ENCODE results near the gene POLR1A.
A peak's percentile ranks its signal among the peaks of the same experiment; 100 is the strongest.

Gene POLR1A

DNA sequence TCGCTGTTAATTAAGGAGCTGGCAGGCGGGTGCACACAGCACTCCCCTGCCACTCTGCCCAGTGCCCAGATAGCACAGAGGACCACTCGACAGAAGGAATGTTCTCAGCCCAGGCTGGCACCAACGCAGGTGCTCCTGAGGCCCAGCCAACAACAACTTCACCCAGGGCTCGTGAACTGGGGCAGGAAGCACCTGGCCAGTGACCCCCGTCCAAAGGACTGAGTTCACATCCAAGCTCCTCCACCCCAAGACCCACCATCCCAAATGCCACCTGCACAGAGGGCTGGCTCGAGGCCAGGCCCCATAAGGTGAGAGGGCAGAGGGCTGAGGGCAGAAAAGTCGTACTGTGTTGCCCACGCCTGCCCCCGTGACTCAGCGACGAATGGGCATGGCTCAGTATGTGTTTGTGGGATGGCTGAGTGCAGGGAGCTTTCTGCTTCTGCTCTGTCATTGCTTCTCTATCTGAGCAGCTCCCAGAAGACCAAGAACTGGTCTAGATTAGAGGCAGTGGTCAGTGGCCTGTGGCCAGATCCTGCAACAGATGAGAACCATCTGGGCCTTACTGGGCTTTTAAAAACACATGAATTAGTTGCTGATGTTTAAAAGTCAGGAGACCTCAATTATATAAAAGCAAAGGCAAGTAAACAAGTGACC is 68.4 kb downstream of the POLR1A start:
- peak; percentile 39 to 68 for ATAC-seq

DNA sequence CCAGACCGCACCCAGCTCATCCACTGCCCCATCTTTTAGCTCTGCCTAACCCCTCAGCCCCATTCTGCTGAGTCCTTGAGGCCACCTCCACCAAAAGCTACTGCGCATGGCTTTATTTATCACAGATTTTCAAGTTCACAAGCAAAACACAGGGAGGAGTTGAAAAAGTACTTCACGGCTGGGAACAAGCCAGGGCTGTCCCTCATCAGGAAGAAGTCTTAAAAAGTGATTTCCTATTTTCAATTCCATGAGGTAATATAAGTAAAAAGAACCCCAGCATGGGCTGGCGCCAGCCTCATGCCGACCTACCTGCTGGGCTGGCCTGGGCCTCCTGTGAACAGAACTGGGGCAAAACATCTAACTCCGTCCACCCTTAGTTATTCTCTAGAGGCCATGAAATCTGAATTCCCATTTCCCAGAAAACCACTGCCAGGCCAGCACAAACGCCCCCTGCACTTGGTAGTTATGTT is 69.0 kb downstream of the POLR1A start:
- no peak for ATAC-seq

DNA sequence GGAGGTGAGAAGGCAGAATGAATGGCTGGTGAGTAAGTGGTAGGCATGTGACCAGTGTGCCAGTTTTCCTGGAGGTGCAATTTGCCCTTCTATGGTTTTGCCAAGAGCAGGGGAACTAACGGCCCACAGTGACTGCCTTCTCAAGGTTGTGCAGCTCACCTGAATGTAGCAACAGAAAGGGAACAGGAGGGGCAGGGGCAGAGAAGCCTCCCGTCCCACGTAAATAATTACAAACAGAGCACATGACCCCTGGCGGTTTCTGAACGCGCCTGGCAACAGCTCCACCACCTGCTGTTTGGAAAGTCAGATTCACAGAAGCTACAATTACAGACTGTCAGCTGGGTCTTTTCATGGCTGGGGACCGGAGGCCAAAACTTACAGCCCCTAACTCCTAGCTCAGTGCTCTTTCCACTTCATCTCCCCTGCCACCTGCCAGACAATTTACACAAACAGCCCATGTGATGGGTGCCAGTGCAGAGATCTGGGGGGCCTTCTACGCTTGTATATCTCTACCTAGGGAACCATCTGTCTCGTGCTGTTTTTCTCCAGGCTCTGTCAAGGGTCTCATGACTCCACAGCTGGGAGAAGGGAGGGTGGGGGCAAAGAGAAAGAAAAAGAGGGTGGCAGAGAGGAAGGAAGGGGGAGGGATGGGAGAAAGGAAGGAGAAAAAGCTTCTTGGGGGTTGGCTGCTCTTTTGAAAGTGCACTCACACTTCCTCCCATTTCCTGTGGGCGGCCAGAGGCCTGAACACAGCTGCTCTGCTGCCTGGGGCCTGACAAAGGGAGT is 69.6 kb downstream of the POLR1A start:
- peak; percentile 46 to 51 for ATAC-seq

DNA sequence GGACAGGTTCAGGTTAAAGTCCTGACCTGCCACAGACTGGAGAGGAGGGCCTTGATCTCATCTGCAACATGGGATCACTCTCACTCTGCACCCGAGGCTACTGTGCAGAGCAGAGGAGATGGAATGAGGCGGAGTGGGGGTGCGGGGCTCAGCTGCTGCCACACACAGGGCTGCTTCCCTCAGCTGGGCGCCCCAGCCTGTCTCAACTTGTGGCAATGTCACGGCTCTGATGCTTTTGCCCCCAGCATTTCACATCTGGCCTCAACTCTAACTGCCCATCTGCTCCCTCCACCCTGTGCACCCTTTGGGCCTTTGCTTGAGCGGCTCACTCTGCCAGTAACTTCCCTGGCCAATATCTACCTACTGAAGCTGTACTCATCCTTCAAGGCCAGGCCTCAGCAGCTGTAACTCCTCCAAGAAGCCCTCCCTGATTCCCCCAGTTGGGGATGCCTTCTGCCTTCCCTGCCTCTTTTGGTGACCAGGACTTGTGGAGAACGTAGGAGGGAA is 70.3 kb downstream of the POLR1A start:
- ATAC-seq: no peak

DNA sequence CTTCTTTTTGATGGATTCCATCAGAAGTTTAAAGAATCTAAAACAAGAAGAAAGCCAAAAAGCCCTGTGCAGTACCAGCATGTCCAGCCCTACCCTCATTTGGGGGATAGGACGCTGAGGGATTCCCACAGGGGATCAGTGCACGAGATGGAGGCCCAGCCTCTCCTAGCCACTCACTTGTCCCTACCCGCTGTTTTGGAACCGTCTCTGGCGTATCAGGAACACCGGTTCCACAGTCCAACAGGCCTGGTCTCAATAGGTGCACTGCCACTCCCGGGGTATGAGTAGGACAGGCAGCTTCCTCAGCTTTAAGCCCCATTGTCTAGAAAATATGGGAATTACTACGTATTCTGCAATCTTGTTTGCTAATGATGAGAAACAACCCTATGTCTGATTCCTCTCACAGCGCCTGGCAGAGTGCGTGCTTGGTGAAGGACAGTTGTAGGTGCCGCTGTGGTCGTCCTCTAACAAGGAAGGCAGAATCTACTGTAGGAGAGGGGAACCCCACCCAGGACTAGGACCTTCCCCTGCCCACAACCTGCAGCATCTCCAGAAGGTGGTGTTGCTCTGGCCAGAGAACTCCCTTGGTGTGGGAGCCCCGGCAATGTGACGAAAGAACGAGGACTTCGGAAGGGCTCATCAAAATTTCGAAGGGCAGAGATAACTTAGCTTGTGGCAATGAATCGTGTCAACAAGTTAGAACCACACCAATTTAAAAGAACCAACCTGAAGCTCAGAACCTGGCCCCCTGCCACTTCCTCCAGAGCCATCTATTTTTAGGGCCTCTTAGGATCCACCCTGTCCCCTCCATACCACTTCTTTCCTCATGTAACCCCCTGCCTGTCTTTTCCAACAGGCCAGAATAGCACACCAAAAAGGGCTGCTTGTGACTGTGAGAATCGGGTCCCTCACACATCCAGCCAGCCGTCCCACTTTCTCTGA is 71.7 kb downstream of the POLR1A start:
- ATAC-seq: no peak

DNA sequence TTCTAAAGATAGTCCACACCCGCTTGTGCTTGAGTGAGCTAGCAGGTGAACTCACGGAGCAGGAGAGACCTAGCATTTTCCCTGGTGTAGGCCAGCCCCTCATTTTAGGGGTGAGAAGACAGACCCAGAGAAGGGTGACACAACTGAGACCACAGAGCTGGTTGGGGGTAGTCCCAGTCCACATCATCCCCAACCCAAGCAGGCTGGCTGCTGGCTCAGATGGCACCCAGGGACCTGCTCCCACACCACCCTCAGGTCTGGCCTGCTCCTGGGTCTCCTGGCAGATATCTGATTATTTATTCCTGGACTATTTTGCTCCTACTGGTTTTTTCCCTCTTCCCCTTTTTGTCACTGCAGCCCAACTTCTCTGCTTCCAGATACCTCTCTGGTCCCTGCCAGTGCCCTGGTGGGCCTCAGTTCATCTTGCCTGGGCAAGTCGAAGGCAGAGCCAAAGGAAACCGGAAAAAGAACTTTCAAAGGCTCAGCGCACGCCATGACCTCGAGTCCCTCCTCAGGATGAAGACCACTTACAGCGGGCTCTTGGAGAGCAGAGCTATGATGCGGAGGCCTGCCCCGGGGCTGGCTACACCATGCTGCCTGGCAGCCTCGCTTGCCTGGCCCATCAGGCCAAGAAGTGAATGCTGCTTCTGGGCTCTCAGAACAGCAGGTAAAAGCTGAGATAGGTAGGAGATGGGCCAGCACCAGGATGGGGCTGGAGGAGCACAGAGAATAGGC is 72.7 kb downstream of the POLR1A start:
- ATAC-seq: no peak

DNA sequence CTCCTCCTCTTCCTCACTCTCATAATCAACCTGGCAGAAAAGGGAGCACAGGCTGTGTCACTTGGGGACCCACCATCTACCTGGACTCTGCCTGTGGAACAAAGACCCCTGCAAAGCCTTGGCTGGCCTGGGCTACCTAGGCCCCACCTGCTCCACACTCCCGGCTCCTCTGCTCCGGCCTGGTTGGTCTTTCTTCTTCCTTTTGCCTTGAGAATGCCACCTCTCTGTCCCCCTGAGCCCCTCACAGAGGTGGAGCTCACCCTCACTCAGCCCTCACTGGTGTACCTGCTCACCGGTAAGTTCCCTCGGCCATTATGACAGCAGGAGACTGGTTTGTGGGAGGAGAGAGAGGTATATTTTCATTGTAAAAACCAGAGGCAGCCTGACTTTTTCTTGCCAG is 74.1 kb downstream of the POLR1A start:
- ATAC-seq: no peak

DNA sequence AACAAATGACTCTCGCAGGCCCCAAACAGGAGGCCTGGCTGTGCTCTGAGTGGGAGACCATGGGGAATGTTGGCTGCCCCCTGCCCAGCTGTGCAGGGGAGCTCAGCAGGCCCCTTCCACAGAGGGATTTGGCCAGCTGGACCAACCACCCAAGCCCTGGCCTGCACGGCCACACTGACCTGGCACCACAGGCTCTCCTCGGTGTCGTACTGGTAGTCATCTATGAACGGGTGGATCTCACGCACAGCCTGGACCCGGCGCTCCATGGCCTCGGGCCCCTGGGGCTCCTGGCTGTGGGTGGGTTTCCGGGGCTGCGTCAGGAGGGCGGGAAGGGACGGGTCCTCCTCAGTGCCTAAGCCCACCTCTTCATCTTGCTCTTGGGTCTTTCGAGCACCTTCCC is 74.5 kb downstream of the POLR1A start:
- ATAC-seq: no peak

DNA sequence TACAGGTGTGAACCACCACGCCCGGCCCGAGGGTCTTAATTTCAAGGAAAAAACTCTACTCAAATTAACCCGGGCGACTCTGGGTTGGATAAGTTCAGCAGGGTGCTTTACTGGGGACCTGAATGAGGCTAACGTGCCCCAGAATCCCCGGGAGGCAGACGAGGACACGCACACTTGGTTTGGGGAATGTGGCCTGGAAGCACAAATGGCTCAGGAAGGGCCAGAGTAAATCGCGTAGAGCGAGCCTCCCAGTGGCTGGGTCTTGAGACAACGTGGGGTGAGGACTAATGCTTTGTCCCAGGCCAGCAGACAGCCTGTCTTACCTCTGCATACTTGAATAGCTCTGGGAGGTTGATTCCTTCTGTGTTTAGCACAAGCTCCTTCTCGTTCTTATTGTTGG is 75.8 kb downstream of the POLR1A start:
- ATAC-seq: no peak

DNA sequence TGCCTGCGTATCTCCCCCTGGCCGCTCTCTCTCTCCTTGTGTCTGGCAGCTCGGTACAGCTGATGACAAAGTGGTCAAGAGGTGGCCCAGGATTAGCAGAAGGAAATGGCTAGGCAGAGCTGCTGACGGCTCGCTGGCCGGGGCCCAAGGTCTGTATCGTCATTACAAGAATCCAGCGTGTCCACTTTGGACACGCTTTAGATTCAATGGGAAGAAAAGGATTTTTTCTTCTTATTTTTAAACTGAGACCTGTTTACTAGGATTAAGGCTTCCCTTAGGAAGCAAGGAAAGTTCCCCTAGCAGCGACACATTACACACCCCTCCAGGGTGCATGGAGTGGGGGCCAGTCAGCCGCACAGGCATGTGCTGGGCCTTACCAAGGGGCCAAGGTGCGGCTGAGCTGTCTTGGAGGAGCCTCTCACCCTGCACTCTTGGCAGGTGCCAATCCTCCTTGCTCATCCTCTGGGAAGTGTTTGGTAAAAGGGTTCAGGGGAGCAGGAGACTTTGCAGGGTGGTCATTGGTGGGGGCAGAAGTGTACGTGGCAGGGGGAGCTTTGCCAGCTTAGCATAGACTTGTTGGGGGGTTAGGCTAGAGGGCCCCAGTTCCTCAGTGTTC is 76.8 kb downstream of the POLR1A start:
- ATAC-seq: no peak

DNA sequence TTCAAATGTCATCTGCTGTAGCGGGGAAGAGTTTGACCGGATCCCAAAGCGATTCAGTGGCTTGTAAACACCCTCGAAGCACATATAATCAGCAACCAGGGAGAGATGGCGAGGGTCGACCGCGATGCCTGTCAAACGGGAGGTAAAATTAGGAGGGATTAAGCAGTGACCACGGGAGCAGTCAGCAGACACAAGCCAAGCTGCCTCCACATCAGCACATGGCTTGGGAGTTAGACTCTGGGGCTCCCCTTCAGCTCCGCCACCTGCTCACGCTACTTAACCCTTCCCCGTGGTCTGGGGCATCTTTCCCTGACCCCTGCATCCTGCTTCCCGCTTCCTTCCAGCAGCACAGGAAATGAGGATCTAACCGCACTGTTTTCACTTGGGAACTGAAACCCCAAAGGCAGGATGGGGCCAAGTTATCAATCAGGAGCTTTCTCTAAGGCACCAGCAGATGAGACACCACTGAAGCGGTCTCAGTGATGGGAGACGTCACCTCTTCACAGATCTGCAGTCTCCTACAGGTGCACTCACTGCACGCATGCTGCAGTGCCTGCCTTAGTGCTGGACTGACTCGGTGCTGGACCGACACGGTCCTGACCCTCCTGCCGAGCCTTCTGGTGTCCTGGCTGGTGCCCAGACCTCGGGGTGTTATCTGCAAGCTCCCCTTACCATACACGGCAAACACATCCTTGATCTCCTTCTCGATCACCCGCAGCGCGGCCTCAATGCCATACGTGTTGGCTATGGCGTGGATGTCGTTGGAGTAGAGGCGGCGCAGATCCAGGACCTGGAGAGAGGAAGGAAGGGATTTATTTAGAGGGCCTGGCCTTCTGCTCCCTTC is 77.5 kb downstream of the POLR1A start:
- ATAC-seq: no peak

DNA sequence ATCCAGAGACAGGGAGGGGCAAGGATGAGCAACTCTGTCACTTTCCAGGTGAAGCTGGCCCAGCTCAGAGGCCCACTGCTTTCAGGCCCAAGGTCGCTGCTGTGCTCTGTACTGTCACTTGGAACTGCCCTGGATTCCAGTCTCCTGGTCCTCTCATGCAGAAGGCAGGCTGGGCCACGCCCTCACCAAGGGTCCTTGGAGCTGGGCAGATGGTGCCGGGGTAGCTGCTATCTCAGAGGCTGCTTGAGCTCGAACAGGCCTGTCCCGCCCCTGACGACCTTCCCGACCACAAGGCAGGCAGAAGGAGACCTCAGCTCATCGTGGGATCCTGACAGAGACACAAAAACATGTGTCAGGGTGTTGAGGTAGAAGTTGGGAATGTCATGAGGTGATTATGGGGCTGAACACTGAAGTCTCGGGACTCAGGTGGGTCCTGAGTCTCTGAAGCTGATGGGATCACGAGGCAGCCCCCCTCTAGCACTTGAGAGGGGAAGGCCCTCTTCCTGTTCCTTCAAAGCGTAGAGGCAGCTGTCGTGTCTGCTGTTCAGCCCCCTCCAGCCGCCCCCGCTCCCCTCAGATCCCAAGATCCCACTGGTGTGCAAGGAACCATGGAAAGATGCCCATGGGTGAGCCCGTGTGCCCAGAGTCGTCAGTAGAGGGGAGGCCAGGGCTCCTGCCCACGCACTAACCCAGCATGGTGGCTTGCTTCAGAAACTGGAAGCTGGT is 78.3 kb downstream of the POLR1A start:
- no peak for ATAC-seq

DNA sequence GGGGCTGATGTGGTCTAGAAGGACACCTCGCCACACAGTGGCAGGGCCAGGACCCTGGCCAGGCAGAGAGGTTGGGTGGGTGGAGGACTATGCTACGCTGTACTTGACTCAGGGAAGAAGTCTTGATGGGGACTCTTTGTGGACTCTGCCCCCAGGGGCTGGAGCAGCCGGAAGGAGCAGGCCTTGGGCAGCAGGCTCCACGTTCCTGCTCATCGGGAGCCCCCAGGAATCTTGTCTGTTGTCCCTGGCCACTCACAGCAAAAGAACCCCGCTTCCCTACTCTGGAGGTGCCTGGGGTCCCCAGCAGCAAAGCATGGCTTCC is 79.0 kb downstream of the POLR1A start:
- ATAC-seq: peak in 1 of 2 donors; percentile 11

DNA sequence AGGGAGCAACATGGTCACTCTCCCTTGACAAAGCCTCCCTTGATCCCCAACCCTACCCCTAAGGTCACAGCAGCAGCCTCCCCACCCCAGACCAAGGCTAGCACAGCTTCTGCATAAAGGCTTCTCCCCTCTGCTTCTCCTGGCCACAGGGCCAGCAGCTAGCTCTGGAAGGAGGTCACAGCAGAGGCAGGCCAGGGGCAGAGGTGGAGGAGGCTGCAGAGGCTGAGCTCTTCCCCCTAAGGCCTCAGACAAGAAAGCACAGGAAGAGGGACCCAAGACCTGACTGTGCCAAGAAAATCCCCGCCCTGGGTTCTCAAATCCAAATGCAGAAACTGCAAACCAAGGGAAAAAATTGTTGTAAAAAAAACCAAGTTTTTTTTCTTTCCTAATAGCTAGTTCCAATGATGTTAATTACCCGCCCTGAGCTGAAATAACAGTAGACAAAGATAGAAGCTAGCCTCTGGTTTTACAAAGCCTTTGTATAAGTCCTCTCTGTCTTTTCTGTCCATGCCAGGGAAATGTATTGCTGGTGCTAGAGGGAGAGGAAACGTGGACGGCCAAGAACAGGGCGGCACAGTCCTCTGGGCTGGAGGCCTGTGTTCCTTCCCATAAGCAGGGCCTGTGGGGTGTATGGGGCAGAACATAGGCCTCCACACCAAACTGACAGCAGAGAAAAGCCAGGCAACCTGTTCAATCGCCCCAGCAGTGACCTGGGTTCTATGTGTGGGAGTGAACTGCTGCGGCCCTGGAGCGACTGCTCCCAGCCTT is 79.5 kb downstream of the POLR1A start:
- no peak for ATAC-seq

DNA sequence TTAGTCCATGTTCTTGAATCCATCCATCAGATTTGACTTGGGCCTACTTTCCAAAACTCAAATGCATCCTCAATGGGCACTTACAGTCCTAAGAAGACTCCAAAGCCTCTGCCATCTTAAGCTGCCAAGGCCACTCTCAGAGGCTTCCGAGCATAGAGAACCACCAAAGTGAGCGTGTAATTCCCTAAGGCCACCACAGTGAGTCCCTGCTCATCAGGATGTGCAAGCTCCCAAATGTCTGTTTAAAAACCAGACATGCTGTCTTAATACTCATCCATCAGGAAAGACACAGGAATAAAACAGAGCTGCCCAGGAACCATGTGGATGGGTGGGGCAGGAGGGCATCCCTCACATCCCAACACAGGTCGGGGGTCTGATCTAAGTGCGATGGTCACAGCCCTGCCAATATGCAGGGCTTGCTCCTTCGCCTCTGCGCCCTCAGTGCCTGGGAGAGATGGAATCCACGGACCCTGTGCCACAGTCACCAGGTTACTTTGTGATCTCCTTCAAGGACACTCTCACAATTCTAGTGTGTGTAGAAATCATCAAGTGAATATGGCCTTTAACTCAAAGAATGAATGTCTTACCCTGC is 80.4 kb downstream of the POLR1A start:
- no peak for ATAC-seq

DNA sequence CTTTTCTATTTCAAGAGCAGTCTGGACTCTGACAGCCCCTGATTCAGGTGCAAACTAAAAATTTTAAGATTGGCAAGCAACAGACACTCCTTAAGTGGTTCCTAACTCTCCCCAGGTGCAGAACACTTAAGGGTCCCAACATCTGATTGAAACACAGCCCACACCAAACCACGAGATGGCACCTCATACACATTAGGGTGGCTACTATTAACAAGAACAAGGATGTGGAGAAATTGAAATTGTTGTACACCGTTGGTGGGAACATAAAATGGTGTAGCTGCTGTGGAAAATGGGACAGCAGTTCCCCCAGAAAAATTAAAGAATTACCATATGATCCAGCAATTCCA is 82.3 kb downstream of the POLR1A start:
- no peak for ATAC-seq

DNA sequence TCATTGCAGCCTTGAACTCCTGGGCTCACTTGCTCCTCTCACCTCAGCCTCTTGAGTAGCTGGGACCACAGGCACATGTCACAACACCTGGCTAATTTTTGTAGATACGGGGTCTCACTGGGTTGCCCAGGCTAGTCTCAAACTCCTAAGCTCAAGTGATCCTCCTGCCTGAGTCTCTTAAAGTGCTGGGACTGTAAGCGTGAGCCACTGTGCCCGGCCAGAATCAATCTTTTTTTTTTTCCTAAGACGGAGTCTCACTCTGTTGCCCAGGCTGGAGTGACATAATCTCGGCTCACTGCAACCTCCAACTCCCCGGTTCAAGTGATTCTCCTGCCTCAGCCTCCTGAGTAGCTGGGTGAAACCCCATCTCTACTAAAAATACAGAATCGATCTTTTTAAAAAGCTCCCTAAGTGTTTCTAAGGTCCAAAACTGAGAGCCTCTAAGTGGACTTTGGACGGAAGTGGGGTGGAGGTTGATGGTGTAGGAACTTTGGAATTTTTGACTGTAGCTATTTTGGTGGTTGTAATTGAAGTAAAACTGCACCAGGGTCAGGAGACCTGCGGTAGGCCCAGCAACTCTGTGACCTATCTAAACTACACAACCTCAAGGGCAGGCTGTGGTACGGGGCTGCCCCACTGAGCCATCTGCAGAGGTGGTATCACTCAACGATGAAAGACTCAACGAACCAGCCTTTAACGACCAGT is 82.9 kb downstream of the POLR1A start:
- ATAC-seq: peak; percentile 76
